GM12801 (cell line): ENCODE measurements around the gene DNAH2.

Experiments used
- CTCF ChIP-seq: IDR thresholded peaks from one replicate; pipeline ENCODE4 v1.5.1; 2011; ENCODE audit warnings: control low read depth; ENCODE audit not compliant: insufficient read length; ENCODE audit errors: extremely low read depth

The DNAH2 gene

GRCh38 chr17:7695586-7695985 is 22.0 kb upstream of the DNAH2 start:
- no peak for TF ChIP-seq CTCF

- no peak for TF ChIP-seq CTCF
These were observed 19.5 kb upstream of the DNAH2 start for GRCh38 chr17:7697828-7698588.

GRCh38 chr17:7700510-7700909 is 17.0 kb upstream of the DNAH2 start:
- TF ChIP-seq CTCF = no peak

DNA sequence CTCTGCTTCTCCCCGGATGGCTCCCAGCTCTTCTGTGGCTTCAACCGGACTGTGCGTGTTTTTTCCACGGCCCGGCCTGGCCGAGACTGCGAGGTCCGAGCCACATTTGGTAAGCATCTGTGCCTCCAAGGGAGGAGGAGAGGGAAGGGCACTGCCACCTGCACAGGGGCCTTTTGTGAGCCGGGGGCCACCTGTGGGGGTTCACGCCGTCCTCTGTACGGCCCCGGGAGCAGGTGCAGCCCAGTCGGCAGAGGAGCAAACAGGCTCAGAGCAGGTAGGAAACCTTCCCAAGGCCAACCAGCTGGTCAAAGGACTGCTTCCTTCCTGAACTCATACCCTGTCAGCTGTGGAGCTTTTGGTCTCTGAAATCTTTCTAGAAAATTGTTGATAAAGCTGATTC is 15.9 kb upstream of the DNAH2 start:
- TF ChIP-seq CTCF = no peak

- no peak for TF ChIP-seq CTCF
These were observed 14.8 kb upstream of the DNAH2 start for GRCh38 chr17:7702776-7703175.

GRCh38 chr17:7703584-7704479 is 13.7 kb upstream of the DNAH2 start:
- TF ChIP-seq CTCF = no peak

- TF ChIP-seq CTCF = no peak
These were observed 12.8 kb upstream of the DNAH2 start, which contains the start of gene EFNB3 for GRCh38 chr17:7704601-7705268. Gene EFNB3, plus strand, starts transcription at chr17:7705202. Its CDS starts 397 bp downstream, at chr17:7705599.
